GM12878 (cell line): ENCODE data around the gene SRXN1. TPM values are rescaled to one million over a fixed set of nuclear protein-coding genes. Genes with fewer than 3 reads are reported as not detected.

ENCODE experiments used
- ATAC-seq: fragments of 200-7000 bp; cut with Tn5 transposase; 3 replicates; pipeline ENCODE4 v1.9.1; 2020; ENCODE audit warnings: mild to moderate bottlenecking, moderate library complexity
- BruUV-seq: library from RNA; stranded (reverse); fragments of 400-500 nt; replicated peaks from 2 replicates; lab custom pipeline; 2021; lab: Mats Ljungman, UMichigan
- CTCF ChIA-PET: fragments of 300-600 bp; sonication (Branson Sonifier 250); formaldehyde crosslinking; extraction: SDS; loops from one replicate; lab custom pipeline; 2021; ENCODE audit warnings: inconsistent platforms; lab: Yijun Ruan, JAX
- POLR2A ChIA-PET: fragments of 350-600 bp; formaldehyde crosslinking; extraction: SDS; loops from one replicate; lab custom pipeline; 2021; ENCODE audit warnings: inconsistent platforms; lab: Charles Lee
- RAD21 ChIA-PET: fragments of 300-600 bp; sonication (Branson Sonifier 250); formaldehyde crosslinking; loops from one replicate; lab custom pipeline; 2023; ENCODE audit warnings: antibody characterized with exemption; ENCODE audit not compliant: unreplicated experiment; lab: Charles Lee
- SMC1A ChIA-PET: fragments of 300-600 bp; sonication (Branson Sonifier 250); formaldehyde crosslinking; loops from one replicate; lab custom pipeline; 2023; ENCODE audit not compliant: unreplicated experiment, uncharacterized antibody; lab: Charles Lee
- DNase-seq: peaks from one replicate; pipeline ENCODE4 v3.0.0-alpha.2; 2011; ENCODE audit warnings: low read depth, low spot score
- FAIRE-seq: peaks from 3 replicates; lab custom pipeline; 2011; peaks lifted over from hg19 to GRCh38; lab: Jason Lieb, UNC
- H2AFZ ChIP-seq: 2 replicates; pipeline ENCODE4 v1.6.0; 2011; ENCODE audit warnings: low read depth, low read length, control low read depth; ENCODE audit not compliant: control insufficient read depth
- H3K27ac ChIP-seq: 2 replicates; pipeline ENCODE4 v1.5.1; 2011; ENCODE audit warnings: control low read depth; ENCODE audit not compliant: control insufficient read depth, insufficient read depth
- H3K27me3 ChIP-seq, 2 experiments: replicated peaks in 1 of 2; 2 replicates each; pipeline versions ENCODE4 v1.6.0 to v1.6.1; 2011; ENCODE audit warnings: low read length in 1 of 2; ENCODE audit not compliant: control insufficient read depth in 2 of 2, insufficient read depth in 2 of 2
- H3K36me3 ChIP-seq, 2 experiments: 2 replicates each; pipeline ENCODE4 v1.5.1; 2011; ENCODE audit warnings: low read length in 1 of 2; ENCODE audit not compliant: control insufficient read depth in 2 of 2, insufficient read depth in 2 of 2
- H3K4me1 ChIP-seq: 2 replicates; pipeline ENCODE4 v1.6.1; 2011; ENCODE audit warnings: mild to moderate bottlenecking, low read length, moderate library complexity, mixed read lengths; ENCODE audit not compliant: control insufficient read depth, insufficient read depth
- H3K4me2 ChIP-seq: 2 replicates; pipeline ENCODE4 v1.6.0; 2011; ENCODE audit warnings: control low read depth; ENCODE audit not compliant: control insufficient read depth, insufficient read depth
- H3K4me3 ChIP-seq: fragments of 200-600 bp; sonication (generic); 2 replicates; pipeline ENCODE4 v1.5.1; 2016
- H3K79me2 ChIP-seq: 2 replicates; pipeline ENCODE4 v1.6.0; 2011; ENCODE audit warnings: low read length; ENCODE audit not compliant: control insufficient read depth, insufficient read depth
- H3K9ac ChIP-seq: 2 replicates; pipeline ENCODE4 v1.8.0; 2011; ENCODE audit warnings: low read length, control low read depth, mixed read lengths; ENCODE audit not compliant: control insufficient read depth, insufficient read depth
- H3K9me3 ChIP-seq: replicated peaks from 3 replicates; pipeline ENCODE4 v1.5.1; 2011; ENCODE audit warnings: mild to moderate bottlenecking, low read length; ENCODE audit not compliant: control insufficient read depth, insufficient read depth
- H4K20me1 ChIP-seq: 2 replicates; pipeline ENCODE4 v1.6.0; 2011; ENCODE audit not compliant: control insufficient read depth, insufficient read depth
- EZH2 ChIP-seq: IDR thresholded peaks from 2 replicates; pipeline ENCODE4 v1.6.1; 2012; ENCODE audit warnings: low read depth, mild to moderate bottlenecking, control low read depth, inconsistent platforms, low read length, borderline replicate concordance; ENCODE audit not compliant: control insufficient read depth
- GATAD2B ChIP-seq: fragments of 450-650 bp; conservative IDR thresholded peaks from 2 replicates; pipeline ENCODE4 v1.6.1; 2017; ENCODE audit warnings: low read depth, mild to moderate bottlenecking, moderate library complexity
- HDGF ChIP-seq: fragments of 450-650 bp; IDR thresholded peaks from 2 replicates; pipeline ENCODE4 v1.6.1; 2016; ENCODE audit warnings: antibody characterized with exemption
- NFXL1 ChIP-seq: fragments of 450-650 bp; IDR thresholded peaks from 2 replicates; pipeline ENCODE4 v1.6.1; 2017; ENCODE audit warnings: antibody characterized with exemption, mild to moderate bottlenecking, borderline replicate concordance
- NFYA ChIP-seq: IDR thresholded peaks from 2 replicates; pipeline ENCODE4 v1.6.1; 2011; ENCODE audit warnings: low read depth, mild to moderate bottlenecking, low read length, improper control_type of control experiment, borderline replicate concordance
- PKNOX1 ChIP-seq: fragments of 450-650 bp; IDR thresholded peaks from 2 replicates; pipeline ENCODE4 v1.6.1; 2016; ENCODE audit warnings: mild to moderate bottlenecking
- RFX5 ChIP-seq: IDR thresholded peaks from 2 replicates; pipeline ENCODE4 v1.6.1; 2011; ENCODE audit warnings: low read depth, low read length, improper control_type of control experiment
- SMC3 ChIP-seq: IDR thresholded peaks from 2 replicates; pipeline ENCODE4 v1.6.1; 2011; ENCODE audit warnings: low read length, improper control_type of control experiment, borderline replicate concordance
- WGBS: methylation state at CpG from one replicate; pipeline ENCODE4 v1.1.6; 2016; ENCODE audit warnings: low lambda C conversion rate; ENCODE audit not compliant: insufficient replicate concordance, insufficient coverage; ENCODE audit errors: missing lambda C conversion rate; 5-methylcytosine and 5-hydroxymethylcytosine counted together
- in situ Hi-C: fragments of 300-500 bp; cut with MboI; formaldehyde crosslinking; loops from 9 replicates; pipeline ENCODE4 v1.14.3; 2018; ENCODE audit warnings: mixed read lengths
- intact Hi-C: fragments of 100-400 bp; cut with micrococcal nuclease; formaldehyde crosslinking; loops from one replicate; pipeline ENCODE4 v1.14.2; 2022; ENCODE audit not compliant: unreplicated experiment
- polyA plus RNA-seq, 11 experiments: library from polyadenylated mRNA; depleted of rRNA in 4 of 11; unstranded in 6 of 11; stranded (reverse) in 5 of 11; fragments of >200 nt; fragmentation: Nextera tagmentation in 4 of 11; fragmentation: Illumina TruSeq in 1 of 11; extraction: Ambion mirVana in 4 of 11; extraction: Trizol in 1 of 11; gene quantifications; 1 replicate in 1 of 11; 2 replicates in 10 of 11; pipeline versions ENCODE4 v1.2.1 to v1.2.3, GENCODE V29; 2011 to 2016; ENCODE audit warnings: inconsistent platforms in 2 of 11, missing spikeins in 2 of 11, low read depth in 1 of 11
- total RNA-seq, 4 experiments: library from RNA; depleted of rRNA in 3 of 4; stranded (reverse); fragments of >200 nt in 3 of 4; fragmentation: Illumina TruSeq in 1 of 4; extraction: Trizol in 1 of 4; gene quantifications; 2 replicates each; pipeline versions ENCODE4 v1.2.1 to v1.2.3, GENCODE V29; 2013 to 2021

The SRXN1 gene
- total and polyA plus RNA-seq, 10 of the 15 experiments (the other 5 are each of a cell fraction or from before 2014, with no cell fraction given) = 4.1 to 20.5 (median 15.6) TPM

GRCh38 chr20:671252-672030 lies 18.4 kb upstream of the SRXN1 start:
- SMC1A ChIA-PET = interaction anchor here (1.0 kb wide), 1 partner anchor 13 kb away, joined by 3 read pairs; no protein-coding TSS in a partner anchor
- RAD21 ChIA-PET = interaction anchor here (0.6 kb wide), 1 partner anchor 413 kb away, joined by 4 read pairs; no protein-coding TSS in a partner anchor
- no peak for DNase-seq
- Histone ChIP-seq H4K20me1 (no peaks in the 10 kb centered on the region), H3K9ac (no peak overlapping the region), H3K27ac (no peak overlapping the region), H3K36me3 (no peaks in the 10 kb centered on the region), H3K4me3 (no peak overlapping the region), H3K4me1 (peaks cover 3% of the 10 kb centered on the region; the same call in 1 of the 2 replicates), H2AFZ (no peak overlapping the region), H3K4me2 (no peak overlapping the region), H3K79me2 (no peaks in the 10 kb centered on the region), H3K27me3 (peaks cover 3 to 4% of the 10 kb centered on the region in 2 experiments; a peak in 3 of 4 replicates), H3K9me3 (no peaks in the 10 kb centered on the region)
- TF ChIP-seq EZH2 (no peak), GATAD2B (no peak), RFX5 (no peak), SMC3 (no peak), NFXL1 (no peak), PKNOX1 (no peak), HDGF (no peak), NFYA (no peak)
- BruUV-seq = no TSS peak
- POLR2A ChIA-PET = no interaction called here
- intact Hi-C loops = no loop called here
- WGBS = 4% methylated on average over 9 of the region's 9 CpGs
- ATAC-seq = no peak
- no peak for FAIRE-seq
- in situ Hi-C loops = no loop called here
- CTCF ChIA-PET = interaction anchor here (0.7 to 3.5 kb wide), 2 partner anchors 27 to 68 kb away, joined by 3 to 11 read pairs; no protein-coding TSS in a partner anchor
